C1 segment of cervical spinal cord (tissue), 14 donors: Measurements from ENCODE around the gene ZNF576.

Experiments
- DNase-seq, 14 donors: peaks; one replicate each; lab custom pipeline; 2025; lab: John Stamatoyannopoulos, UW

Gene ZNF576

DNA sequence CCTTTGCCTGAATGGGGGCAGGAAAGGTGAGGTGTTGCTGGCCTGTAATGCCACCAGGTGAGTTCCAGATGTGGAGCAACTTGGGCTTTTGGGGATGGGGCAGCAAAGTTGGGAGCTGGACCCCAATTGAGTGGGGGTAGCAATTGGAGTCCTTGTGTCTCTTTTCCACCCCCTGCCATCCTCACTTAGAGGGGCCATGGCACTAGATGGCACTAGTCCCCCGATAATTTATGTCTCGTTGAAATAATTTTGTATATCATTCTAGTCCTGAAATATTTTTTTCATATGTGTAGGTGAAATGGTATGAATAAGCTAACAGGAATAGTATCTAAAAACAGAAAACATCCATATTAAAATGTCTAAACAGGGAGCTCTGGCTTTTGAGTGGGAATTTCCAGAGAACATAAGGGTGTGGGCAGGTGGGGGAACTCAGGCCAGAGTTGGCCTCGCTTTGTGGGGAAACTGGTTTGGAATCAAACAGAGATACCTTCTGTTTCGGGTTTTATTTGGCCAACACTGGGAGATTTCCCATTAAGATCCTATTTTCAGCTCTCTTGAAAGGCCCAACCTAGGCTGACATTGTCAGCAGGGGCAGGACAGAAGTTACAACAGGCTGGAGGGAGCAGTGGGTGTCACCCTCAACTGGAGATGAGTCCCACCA, 3.4 kb downstream of the ZNF576 start:
- DNase-seq, result peak in 1 of 14 donors; percentile 77

DNA sequence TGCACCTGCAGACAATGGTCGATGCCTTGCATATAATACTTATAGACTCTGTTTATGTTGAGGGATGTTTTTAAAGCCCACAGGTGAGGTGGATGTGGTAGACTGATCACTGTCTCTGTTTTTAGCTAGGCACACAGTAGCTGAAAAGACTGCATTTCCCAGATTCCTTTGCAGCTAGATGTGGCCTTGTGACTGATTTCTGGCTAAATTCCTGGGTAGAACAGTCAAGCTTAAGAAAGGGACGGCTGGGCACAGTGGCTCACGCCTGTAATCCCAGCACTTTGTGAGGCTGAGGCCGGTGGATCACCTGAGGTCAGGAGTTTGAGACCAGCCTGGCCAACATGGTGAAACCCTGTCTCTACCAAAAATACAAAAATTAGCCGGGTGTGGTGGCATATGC, 3.9 kb downstream of the ZNF576 start:
- DNase-seq, result peak in 1 of 14 donors; percentile 74

GRCh38 chr19:43605875-43606568, 9.6 kb downstream of the ZNF576 start:
- DNase-seq, result no peak

DNA sequence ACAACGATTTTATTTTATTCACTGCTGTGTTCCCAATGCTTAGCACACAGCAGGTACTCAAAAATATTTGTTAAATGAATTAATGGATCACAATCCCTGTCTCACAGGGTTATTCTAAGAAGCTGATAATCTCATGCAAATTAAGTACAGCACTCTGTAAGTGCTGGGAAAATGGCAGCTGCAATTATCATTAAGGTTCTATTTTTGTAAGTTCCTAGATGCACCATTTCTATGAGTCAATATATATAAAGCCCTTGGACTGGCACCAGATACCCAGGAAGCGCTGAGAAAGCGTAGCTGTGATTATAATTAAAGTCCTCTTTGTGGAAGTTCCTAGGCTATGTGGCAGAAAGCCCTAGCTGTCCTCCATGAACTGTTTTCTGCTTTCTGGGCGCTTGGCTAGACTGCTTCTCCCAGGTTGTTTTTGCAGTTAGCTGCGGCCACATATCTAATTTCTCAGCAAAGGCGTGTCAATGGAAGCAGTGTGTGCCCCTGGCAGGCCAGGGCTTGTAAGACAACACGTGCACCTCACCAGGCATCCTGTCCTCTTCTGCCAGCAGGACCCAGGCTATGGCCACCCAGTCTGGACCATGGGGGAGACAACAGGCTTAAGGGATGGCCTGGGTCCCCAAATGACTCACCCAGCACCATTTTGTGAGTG, 10.3 kb downstream of the ZNF576 start:
- DNase-seq, result no peak

DNA sequence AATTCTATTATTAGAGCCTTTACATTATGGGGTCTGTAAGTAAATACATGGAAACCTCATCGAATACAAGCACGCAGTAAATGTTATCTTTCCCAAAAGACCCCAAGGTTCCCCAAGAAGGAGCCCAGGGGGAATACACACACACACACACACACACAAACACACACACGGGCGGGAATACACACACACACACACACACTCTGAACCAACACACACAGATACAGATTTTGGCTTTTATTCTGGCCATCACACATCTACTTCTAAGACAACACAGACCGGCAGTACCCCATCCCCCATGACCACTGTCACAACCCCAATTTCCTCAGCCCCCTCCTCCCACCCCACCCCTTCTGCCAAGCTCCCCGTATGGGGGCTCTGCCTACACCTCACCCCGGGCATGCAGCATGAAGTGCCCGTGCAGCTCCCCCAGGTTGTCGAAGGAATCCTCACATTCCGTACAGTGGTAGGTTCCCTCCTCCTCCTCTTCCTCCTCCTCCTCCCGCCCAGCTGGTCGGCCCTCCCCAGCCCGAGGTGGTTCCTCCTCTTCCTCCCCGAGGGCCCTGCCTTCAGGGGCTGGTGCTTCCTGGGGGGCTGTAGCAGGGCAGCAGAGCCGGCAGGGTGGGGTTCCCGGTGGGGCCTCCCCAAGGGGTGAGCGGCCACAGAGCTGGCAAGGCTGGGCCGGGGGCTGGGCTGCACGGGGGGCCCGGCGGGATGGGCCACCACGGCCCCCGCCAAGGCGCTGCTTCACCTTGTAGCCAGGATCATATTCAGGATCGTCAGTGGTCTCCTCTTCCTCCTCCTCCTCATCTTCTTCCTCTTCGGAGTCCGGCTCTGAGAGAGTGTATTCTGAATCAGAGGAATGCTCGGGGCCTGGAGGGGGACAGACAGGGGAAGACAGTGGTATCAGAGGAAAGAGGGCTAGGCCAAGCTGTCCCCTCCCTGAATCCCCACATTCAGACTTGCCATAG, 11.1 kb downstream of the ZNF576 start:
- DNase-seq, result no peak

DNA sequence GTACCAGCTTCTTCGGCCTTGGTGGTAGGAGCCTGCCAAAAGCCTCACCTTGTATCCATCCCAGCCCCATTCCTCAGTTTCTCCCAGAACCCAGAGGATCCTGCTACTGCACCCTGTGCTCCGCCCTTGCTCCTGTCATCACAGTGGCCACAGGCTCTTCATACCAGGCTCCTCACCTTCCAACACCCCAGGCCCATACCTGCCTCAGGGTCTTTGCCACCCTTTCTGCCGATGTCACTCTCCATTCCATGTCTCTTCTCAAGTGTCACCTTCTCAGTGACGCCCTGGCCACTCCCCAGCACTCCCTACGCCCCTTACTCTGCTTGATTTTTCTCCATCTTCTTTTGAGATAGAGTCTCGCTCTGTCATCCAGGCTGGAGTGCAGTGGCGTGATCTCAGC, 13.5 kb downstream of the ZNF576 start:
- no peak for DNase-seq

- no peak for DNase-seq
These were observed 14.1 kb downstream of the ZNF576 start for GRCh38 chr19:43610493-43610892.

- DNase-seq, result no peak
These were observed 15.4 kb downstream of the ZNF576 start, which contains the start of gene SRRM5 for GRCh38 chr19:43611788-43612187. TSS of gene SRRM5 (plus strand) at chr19:43612088. CDS start at chr19:43612122, 34 bp downstream.

- no peak for DNase-seq
These were observed 16.0 kb downstream of the ZNF576 start for GRCh38 chr19:43612374-43612773.

GRCh38 chr19:43616306-43616705, 19.9 kb downstream of the ZNF576 start:
- no peak for DNase-seq

- DNase-seq, result no peak
These were observed 20.6 kb downstream of the ZNF576 start for GRCh38 chr19:43616954-43617353.

- DNase-seq, result peak in 4 of 14 donors; percentile 41 to 83 (median 64)
These were observed 22.5 kb downstream of the ZNF576 start for GRCh38 chr19:43618921-43619261.

GRCh38 chr19:43619262-43620060, 23.1 kb downstream of the ZNF576 start, which contains the start of gene ZNF428:
TSS of gene ZNF428 (minus strand) at chr19:43619629. CDS start at chr19:43614304, 5,325 bp downstream.
- peak; percentile 62 to 96 (median 90) for DNase-seq

DNA sequence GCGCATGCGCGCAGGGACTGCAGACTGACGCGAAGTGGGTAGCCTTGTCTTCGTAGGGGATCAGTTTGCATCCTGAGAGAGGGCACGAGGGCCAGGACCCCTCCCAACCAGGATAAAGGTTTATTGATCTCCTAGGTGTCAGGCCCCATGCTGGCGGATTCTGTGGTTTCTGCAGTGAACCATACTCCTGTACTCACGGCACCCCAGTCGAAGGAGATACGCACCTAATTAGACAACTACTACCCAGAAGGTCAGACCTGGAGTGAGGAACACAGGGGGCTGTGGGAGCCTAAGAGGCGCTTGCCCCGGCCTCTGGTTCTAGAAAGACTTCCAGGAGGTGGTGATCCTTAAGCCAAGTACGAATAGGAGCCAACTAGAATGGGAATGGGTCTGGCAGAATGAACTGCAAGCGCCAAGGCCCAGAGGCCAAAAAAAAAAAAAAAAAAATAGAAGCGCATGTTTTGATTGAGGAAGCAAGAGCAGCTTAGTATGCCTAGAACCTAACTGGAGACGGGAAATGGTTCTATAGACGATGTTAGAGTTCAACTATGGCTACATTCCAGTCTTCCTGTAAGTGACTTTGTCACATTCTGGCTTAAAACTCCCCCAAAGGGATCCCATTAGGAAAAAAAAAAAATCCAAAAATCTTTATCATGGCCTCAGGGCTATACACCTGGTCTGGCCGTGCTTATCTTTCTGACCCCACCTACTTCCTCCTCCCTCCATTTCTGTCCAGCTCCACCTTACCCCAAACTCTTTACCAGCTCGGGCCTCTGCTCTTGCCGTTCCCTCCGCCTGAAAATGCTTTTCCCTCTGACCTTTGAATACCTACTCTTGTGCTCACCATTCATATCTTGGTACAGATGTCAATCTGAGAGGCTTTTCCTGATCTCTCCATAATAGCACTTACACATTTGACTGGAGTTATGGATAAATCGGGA, 23.9 kb downstream of the ZNF576 start:
- DNase-seq, result no peak

GRCh38 chr19:43622070-43622469, 25.7 kb downstream of the ZNF576 start:
- no peak for DNase-seq

- DNase-seq, result no peak
These were observed 26.6 kb downstream of the ZNF576 start for GRCh38 chr19:43622956-43623355.

- DNase-seq, result no peak
These were observed 27.7 kb downstream of the ZNF576 start for GRCh38 chr19:43623889-43624670.

GRCh38 chr19:43624933-43625332, 28.5 kb downstream of the ZNF576 start:
- DNase-seq, result no peak
